HCT116 (cell line): Measurements from ENCODE around the gene TMEM115. TPM values are rescaled to one million over a fixed set of nuclear protein-coding genes. Genes with fewer than 3 reads are reported as not detected.

Source experiments
- ATAC-seq: fragments of 200-7000 bp; cut with Tn5 transposase; 2 replicates; pipeline ENCODE4 v1.9.1; 2020; ENCODE audit warnings: mild to moderate bottlenecking, moderate library complexity
- BruUV-seq: library from RNA; stranded (reverse); fragments of 400-500 nt; replicated peaks from 2 replicates; lab custom pipeline; 2021; lab: Mats Ljungman, UMichigan
- CTCF ChIA-PET: fragments of 300-600 bp; sonication (Branson Sonifier 250); formaldehyde crosslinking; loops from one replicate; lab custom pipeline; 2021; ENCODE audit warnings: antibody characterized with exemption; lab: Charles Lee
- POLR2A ChIA-PET: fragments of 300-600, 350-600 bp; sonication (Branson Sonifier 250); formaldehyde crosslinking; loops from one replicate; lab custom pipeline; 2021; ENCODE audit warnings: antibody characterized with exemption; lab: Charles Lee
- RAD21 ChIA-PET, 2 experiments: fragments of 300-600 bp; sonication (Branson Sonifier 250); formaldehyde crosslinking; loops; one replicate each; lab custom pipeline; 2023; ENCODE audit warnings: low total read pairs in 2 of 2; ENCODE audit not compliant: uncharacterized antibody in 2 of 2, unreplicated experiment in 2 of 2, low non-redundant PET in 1 of 2; lab: Charles Lee
- DNase-seq: peaks from one replicate; pipeline ENCODE4 v3.0.0-alpha.2; 2010; ENCODE audit warnings: low read depth, low spot score
- H2AFZ ChIP-seq: fragments of 200-600 bp; shearing (Covaris generic), sonication (generic); 2 replicates; pipeline ENCODE4 v1.6.1; 2017; ENCODE audit warnings: low read depth, mixed run types, mixed read lengths, antibody characterized with exemption, low read length; ENCODE audit not compliant: poor library complexity, severe bottlenecking
- H3K27ac ChIP-seq: 2 replicates; pipeline ENCODE4 v1.5.1; 2012; ENCODE audit warnings: low read depth, low read length
- H3K27me3 ChIP-seq: fragments of 200-600 bp; sonication (generic); 2 replicates; pipeline ENCODE4 v1.6.1; 2016; ENCODE audit warnings: mixed run types, low read length, mixed read lengths; ENCODE audit not compliant: insufficient read depth
- H3K36me3 ChIP-seq, 2 experiments: fragments of 200-500 bp in 1 of 2; fragments of 200-600 bp in 1 of 2; sonication (Bioruptor generic) in 1 of 2; sonication (generic) in 1 of 2; 2 replicates each; pipeline versions ENCODE4 v1.5.1 to v1.6.1; 2014 to 2016; ENCODE audit warnings: low read length in 2 of 2, inconsistent platforms in 1 of 2, mixed read lengths in 1 of 2, mixed run types in 1 of 2; ENCODE audit not compliant: insufficient read depth in 2 of 2, control insufficient read depth in 1 of 2
- H3K4me1 ChIP-seq, 2 experiments: fragments of 200-600 bp in 1 of 2; sonication (generic) in 1 of 2; 2 replicates each; pipeline versions ENCODE4 v1.5.1 to v1.6.1; 2012 to 2017; ENCODE audit warnings: low read length in 2 of 2, inconsistent platforms in 1 of 2, mild to moderate bottlenecking in 1 of 2, mixed read lengths in 1 of 2, mixed run types in 1 of 2, moderate library complexity in 1 of 2; ENCODE audit not compliant: insufficient read depth in 2 of 2, control insufficient read depth in 1 of 2
- H3K4me2 ChIP-seq: fragments of 200-600 bp; sonication (generic); 2 replicates; pipeline ENCODE4 v1.6.1; 2017; ENCODE audit warnings: mixed run types, low read length, mixed read lengths
- H3K4me3 ChIP-seq, 2 experiments: fragments of 200-600 bp in 1 of 2; sonication (generic) in 1 of 2; replicated peaks in 1 of 2; 2 replicates each; pipeline ENCODE4 v1.5.1; 2011 to 2016; ENCODE audit warnings: low read length in 2 of 2, control low read depth in 1 of 2, low read depth in 1 of 2, mild to moderate bottlenecking in 1 of 2, mixed read lengths in 1 of 2, mixed run types in 1 of 2
- H3K79me2 ChIP-seq: fragments of 200-600 bp; sonication (generic); 2 replicates; pipeline ENCODE4 v1.6.1; 2017; ENCODE audit warnings: mild to moderate bottlenecking, mixed run types, low read length, moderate library complexity, mixed read lengths; ENCODE audit not compliant: insufficient read depth
- H3K9ac ChIP-seq: fragments of 200-600 bp; sonication (generic); 2 replicates; pipeline ENCODE4 v1.6.1; 2016; ENCODE audit warnings: low read length, mixed read lengths
- H3K9me2 ChIP-seq: fragments of 200-600 bp; sonication (generic), shearing (Covaris generic); 2 replicates; pipeline ENCODE4 v1.6.1; 2017; ENCODE audit warnings: mixed run types, mild to moderate bottlenecking, moderate library complexity; ENCODE audit not compliant: insufficient read depth
- H3K9me3 ChIP-seq, 2 experiments: fragments of 200-500 bp in 1 of 2; fragments of 200-600 bp in 1 of 2; sonication (Bioruptor generic) in 1 of 2; sonication (generic) in 1 of 2; 2 replicates each; pipeline ENCODE4 v1.6.1; 2014 to 2017; ENCODE audit warnings: low read length in 2 of 2, mixed read lengths in 2 of 2, inconsistent platforms in 1 of 2, low read depth in 1 of 2, mild to moderate bottlenecking in 1 of 2, mixed run types in 1 of 2, moderate library complexity in 1 of 2; ENCODE audit not compliant: control insufficient read depth in 1 of 2, insufficient read depth in 1 of 2
- H4K20me1 ChIP-seq: fragments of 200-600 bp; sonication (generic), shearing (Covaris generic); 2 replicates; pipeline ENCODE4 v1.6.1; 2017; ENCODE audit warnings: mixed run types, mild to moderate bottlenecking, moderate library complexity; ENCODE audit not compliant: insufficient read depth
- CEBPB ChIP-seq: IDR thresholded peaks from 2 replicates; pipeline ENCODE4 v1.6.1; 2012; ENCODE audit warnings: low read depth
- ELF1 ChIP-seq: IDR thresholded peaks from 2 replicates; pipeline ENCODE4 v1.6.1; 2012; ENCODE audit warnings: low read depth, borderline replicate concordance
- FOSL1 ChIP-seq: IDR thresholded peaks from 2 replicates; pipeline ENCODE4 v1.6.1; 2012; ENCODE audit warnings: low read depth
- JUND ChIP-seq: IDR thresholded peaks from 2 replicates; pipeline ENCODE4 v1.6.1; 2012
- POLR2A ChIP-seq: IDR thresholded peaks from 2 replicates; pipeline ENCODE4 v1.7.0; 2011; ENCODE audit warnings: borderline replicate concordance; ENCODE audit not compliant: insufficient read depth, insufficient read length; ENCODE audit errors: extremely low read depth
- SIN3A ChIP-seq: IDR thresholded peaks from 2 replicates; pipeline ENCODE4 v1.6.1; 2012; ENCODE audit warnings: low read depth
- SRF ChIP-seq: IDR thresholded peaks from 2 replicates; pipeline ENCODE4 v1.6.1; 2012; ENCODE audit warnings: low read depth
- YY1 ChIP-seq: IDR thresholded peaks from 2 replicates; pipeline ENCODE4 v1.6.1; 2011; ENCODE audit warnings: low read length, low read depth, moderate library complexity, mild to moderate bottlenecking; ENCODE audit not compliant: insufficient replicate concordance; ENCODE audit errors: extremely low read depth
- ZNF274 ChIP-seq: fragments of 200-500 bp; sonication (Bioruptor generic); IDR thresholded peaks from 2 replicates; pipeline ENCODE4 v1.6.1; 2014; ENCODE audit warnings: mild to moderate bottlenecking, low read depth, low read length, inconsistent platforms
- intact Hi-C: fragments of 100-400 bp; cut with micrococcal nuclease; formaldehyde crosslinking; loops from 2 replicates; pipeline ENCODE4 v1.10.0; 2022
- total RNA-seq: library from RNA; stranded (reverse); gene quantifications from one replicate; pipeline ENCODE4 v1.2.1, GENCODE V29; 2021; ENCODE audit not compliant: unreplicated experiment
- TF ChIP-seq, protein P1 (sequence below): IDR thresholded peaks from 2 replicates; pipeline ENCODE4 v1.6.1; 2011; ENCODE audit warnings: mild to moderate bottlenecking, low read length, moderate library complexity; ENCODE audit not compliant: insufficient replicate concordance; ENCODE audit errors: extremely low read depth
- TF ChIP-seq, protein P2 (sequence below): IDR thresholded peaks from 2 replicates; pipeline ENCODE4 v1.6.1; 2012; ENCODE audit warnings: low read depth

The TMEM115 gene
- total RNA-seq, 1 experiment from 2014 or later: 24.6 TPM

DNA sequence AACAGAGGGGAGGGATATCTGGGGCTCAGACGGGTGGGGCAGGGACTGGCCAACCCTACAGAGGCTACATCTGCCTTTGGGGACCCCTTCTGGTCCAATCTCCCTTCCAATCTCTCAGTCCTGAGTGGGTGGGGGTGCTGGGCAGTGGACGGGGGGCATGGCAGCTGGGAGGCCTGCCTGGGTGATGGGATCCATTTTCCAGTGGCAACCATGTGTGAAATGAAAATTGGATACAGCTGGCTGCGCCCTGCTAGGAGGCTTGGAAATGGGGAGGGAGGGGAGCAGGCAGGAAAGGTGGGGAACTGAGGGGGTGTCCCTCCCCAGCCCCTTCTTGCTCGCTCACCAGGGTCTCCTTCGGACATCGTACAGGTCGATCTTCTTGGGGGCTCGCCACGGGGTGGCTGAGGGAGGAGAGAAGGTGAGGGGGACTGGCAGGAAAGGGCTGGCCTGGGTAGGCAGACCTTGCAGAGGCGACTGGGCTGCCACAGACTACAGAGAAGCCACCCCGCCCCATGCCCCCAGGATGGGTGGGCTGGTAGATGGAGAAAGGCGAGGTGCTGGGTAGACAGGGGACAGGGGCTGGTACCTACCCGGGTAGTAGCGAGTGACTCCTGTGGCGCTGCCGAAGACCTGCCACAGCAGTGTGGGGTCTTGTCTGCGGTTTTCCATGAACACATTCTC, 21.2 kb upstream of the TMEM115 start:
- H3K4me2 ChIP-seq: no peak overlapping the region
- no peak overlapping the region for H3K9ac ChIP-seq
- H3K27me3 ChIP-seq: no peaks in the 10 kb centered on the region
- H3K9me3 ChIP-seq: no peaks in the 10 kb centered on the region
- no peaks in the 10 kb centered on the region for H3K36me3 ChIP-seq
- DNase-seq (no peak), ATAC-seq (no peak)
- POLR2A ChIA-PET: interaction anchor here (0.7 kb wide), 1 partner anchor 209 kb away, joined by 3 read pairs; no protein-coding TSS in a partner anchor
- RAD21 ChIA-PET: no interaction called here
- no TSS peak for BruUV-seq
- no peak overlapping the region for H3K4me3 ChIP-seq
- no peak overlapping the region for H3K27ac ChIP-seq
- no peaks in the 10 kb centered on the region for H3K79me2 ChIP-seq
- TF ChIP-seq POLR2A (no peak), JUND (no peak), ELF1 (no peak), SIN3A (no peak), YY1 (no peak), CEBPB (no peak), ZNF274 (no peak), SRF (no peak), FOSL1 (no peak)
- TF ChIP-seq, protein P1, sequence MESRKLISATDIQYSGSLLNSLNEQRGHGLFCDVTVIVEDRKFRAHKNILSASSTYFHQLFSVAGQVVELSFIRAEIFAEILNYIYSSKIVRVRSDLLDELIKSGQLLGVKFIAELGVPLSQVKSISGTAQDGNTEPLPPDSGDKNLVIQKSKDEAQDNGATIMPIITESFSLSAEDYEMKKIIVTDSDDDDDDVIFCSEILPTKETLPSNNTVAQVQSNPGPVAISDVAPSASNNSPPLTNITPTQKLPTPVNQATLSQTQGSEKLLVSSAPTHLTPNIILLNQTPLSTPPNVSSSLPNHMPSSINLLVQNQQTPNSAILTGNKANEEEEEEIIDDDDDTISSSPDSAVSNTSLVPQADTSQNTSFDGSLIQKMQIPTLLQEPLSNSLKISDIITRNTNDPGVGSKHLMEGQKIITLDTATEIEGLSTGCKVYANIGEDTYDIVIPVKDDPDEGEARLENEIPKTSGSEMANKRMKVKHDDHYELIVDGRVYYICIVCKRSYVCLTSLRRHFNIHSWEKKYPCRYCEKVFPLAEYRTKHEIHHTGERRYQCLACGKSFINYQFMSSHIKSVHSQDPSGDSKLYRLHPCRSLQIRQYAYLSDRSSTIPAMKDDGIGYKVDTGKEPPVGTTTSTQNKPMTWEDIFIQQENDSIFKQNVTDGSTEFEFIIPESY: no peak
- TF ChIP-seq, protein P2, sequence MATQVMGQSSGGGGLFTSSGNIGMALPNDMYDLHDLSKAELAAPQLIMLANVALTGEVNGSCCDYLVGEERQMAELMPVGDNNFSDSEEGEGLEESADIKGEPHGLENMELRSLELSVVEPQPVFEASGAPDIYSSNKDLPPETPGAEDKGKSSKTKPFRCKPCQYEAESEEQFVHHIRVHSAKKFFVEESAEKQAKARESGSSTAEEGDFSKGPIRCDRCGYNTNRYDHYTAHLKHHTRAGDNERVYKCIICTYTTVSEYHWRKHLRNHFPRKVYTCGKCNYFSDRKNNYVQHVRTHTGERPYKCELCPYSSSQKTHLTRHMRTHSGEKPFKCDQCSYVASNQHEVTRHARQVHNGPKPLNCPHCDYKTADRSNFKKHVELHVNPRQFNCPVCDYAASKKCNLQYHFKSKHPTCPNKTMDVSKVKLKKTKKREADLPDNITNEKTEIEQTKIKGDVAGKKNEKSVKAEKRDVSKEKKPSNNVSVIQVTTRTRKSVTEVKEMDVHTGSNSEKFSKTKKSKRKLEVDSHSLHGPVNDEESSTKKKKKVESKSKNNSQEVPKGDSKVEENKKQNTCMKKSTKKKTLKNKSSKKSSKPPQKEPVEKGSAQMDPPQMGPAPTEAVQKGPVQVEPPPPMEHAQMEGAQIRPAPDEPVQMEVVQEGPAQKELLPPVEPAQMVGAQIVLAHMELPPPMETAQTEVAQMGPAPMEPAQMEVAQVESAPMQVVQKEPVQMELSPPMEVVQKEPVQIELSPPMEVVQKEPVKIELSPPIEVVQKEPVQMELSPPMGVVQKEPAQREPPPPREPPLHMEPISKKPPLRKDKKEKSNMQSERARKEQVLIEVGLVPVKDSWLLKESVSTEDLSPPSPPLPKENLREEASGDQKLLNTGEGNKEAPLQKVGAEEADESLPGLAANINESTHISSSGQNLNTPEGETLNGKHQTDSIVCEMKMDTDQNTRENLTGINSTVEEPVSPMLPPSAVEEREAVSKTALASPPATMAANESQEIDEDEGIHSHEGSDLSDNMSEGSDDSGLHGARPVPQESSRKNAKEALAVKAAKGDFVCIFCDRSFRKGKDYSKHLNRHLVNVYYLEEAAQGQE: no peak
- intact Hi-C loops: no loop called here
- no peak overlapping the region for H2AFZ ChIP-seq
- no peaks in the 10 kb centered on the region for H3K4me1 ChIP-seq
- no peaks in the 10 kb centered on the region for H4K20me1 ChIP-seq
- no peaks in the 10 kb centered on the region for H3K9me2 ChIP-seq
- CTCF ChIA-PET: no interaction called here
